ENCODE measurements around the gene MAMDC2.
A peak's percentile ranks its signal among the peaks of the same experiment; 100 is the strongest.
"Not testable (repeated sequence)": the region's sequence is repeated elsewhere in the genome, so short reads cannot be mapped to it uniquely, and the experiment has no call there.

Gene MAMDC2

GRCh38 chr9:70204743-70205142 lies 161.1 kb downstream of the MAMDC2 start:
- not testable (repeated sequence) for DNase-seq (ENCODE audit: low read depth)

- DNase-seq (ENCODE audit: low read depth) = no peak
Measured at GRCh38 chr9:70205366-70206020, 161.8 kb downstream of the MAMDC2 start.

DNA sequence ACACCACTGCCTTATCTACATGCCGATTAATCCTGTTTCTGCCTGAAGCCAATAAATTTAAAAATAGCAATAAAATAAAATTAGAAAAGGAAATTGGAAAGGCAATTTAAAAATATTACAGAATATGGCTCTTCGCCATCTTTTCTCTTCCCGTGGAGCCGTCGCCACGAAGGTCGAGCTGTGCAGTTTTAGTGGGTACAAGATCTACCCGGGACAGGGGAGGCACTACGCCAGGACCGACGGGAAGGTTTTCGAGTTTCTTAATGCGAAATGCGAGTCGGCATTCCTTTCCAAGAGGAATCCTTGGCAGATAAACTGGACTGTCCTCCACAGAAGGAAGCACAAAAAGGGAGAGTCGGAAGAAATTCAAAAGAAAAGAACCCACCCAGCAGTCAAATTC lies 173.4 kb downstream of the MAMDC2 start:
- no peak for DNase-seq (ENCODE audit: low read depth)

DNA sequence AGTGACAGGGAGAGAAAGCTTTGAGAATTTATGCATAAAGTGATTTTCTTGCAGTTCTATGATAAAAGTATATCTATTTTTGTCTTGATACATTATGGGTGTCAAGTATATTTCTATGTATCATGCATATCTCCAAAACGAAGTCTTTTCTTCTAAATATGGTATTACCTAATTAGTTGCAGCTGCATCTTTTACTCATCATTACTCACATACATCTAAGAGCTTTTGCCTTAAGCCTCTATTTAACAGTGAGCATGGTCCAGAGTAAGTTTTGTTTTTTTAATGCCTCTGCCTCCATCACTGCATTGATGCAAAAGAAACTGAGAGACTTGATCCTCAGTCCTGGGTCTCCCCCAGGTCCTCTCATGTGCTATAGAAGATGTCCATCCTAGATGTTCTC lies 175.1 kb downstream of the MAMDC2 start:
- no peak for DNase-seq (ENCODE audit: low read depth)

- DNase-seq (ENCODE audit: low read depth) = no peak
Measured at GRCh38 chr9:70220216-70220615, 176.6 kb downstream of the MAMDC2 start.

DNA sequence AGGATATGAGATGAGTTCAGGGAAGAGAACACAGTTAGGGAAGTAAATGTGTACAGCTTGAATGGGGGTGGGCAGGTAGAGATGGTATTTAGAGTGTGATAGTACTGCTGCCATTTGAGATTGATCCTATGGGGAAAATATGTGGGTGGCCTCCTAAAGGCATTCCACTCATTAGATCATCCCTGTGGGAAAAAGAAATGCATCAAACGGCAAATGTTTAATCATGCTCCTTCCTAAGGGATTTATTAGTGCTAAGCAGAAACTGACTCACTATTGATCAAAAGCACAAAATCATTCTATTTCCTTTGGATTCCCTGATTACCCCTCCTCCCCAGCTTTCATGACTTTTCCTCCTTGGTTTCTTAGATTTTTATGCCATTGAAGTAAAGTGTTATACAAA lies 178.7 kb downstream of the MAMDC2 start:
- no peak for DNase-seq (ENCODE audit: low read depth)

GRCh38 chr9:70228118-70228517 lies 184.5 kb downstream of the MAMDC2 start:
- DNase-seq (ENCODE audit: low read depth) = no peak

DNA sequence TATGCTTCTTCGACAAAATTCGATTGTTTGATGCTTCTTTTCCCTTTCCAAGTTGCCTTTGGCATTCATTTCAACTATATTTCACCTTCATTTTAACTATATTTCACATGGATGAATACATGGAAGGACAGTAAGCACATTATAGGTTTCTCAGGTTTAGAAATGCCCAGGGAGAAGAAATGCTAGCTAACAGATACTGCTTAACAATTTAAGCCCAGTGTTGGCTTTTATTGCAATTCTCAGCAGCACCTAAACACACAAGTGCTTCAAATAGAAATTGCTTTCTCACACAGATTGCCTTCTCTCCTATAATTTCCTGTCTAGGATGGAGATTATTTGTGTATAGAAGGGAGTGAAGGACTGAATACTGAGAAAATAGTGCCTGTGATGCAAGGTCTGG lies 185.0 kb downstream of the MAMDC2 start:
- no peak for DNase-seq (ENCODE audit: low read depth)

DNA sequence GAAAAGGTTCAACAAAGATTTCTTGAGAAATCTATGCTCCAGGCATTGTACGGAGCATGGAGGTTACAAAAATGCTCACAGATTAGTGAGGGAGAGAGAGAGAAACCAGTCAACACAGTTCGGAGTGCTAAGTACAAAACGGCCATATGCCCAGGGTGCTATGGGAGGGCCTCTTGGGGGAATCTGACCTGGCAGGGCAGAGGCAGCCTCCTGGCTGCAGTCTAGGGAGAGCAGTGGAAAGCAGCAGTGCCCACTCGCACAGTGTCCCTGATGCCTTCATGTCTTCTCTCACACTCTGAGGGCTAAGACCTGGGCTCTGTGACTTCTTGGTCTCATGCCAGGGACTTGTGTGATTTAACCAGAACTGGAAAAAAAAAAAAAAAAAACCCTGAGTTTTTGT lies 185.4 kb downstream of the MAMDC2 start:
- DNase-seq (ENCODE audit: low read depth) = no peak

DNA sequence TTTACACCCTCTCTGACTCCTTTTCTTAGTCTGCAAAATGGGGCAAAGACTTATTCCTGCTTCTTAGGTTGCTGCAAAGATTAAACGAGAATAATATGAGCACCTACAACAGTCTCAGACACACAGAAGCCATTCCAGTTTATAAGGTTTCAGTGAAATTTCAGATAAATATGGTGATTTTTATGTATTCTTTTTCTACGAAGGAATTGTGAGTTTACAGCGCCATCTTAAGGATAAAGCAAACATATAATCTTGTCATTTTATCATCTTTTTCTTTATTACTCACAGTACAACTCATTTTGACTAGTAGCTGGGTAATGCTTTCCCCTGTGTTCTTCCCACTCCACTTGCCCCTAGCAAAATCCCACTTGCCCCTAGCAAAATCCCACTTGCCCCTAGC lies 185.9 kb downstream of the MAMDC2 start:
- DNase-seq (ENCODE audit: low read depth) = no peak

DNA sequence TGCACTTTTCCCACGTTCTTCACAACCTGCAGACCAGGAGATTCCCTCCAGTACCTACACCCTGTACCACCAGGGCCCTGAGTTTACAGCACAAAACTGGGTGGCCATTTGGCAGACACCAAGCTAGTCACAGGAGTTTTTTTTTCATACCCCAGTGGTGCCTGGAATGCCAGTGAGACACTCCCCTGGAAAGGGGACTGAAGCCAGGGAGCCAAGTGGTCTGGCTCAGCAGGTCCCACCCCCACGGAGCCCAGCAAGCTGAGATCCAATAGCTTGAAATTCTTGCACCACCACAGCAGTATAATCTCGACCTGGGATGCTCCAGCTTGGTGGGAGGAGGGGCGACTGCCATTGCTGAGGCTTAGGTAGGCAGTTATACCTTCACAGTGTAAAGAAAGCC lies 188.8 kb downstream of the MAMDC2 start:
- no peak for DNase-seq (ENCODE audit: low read depth)

DNA sequence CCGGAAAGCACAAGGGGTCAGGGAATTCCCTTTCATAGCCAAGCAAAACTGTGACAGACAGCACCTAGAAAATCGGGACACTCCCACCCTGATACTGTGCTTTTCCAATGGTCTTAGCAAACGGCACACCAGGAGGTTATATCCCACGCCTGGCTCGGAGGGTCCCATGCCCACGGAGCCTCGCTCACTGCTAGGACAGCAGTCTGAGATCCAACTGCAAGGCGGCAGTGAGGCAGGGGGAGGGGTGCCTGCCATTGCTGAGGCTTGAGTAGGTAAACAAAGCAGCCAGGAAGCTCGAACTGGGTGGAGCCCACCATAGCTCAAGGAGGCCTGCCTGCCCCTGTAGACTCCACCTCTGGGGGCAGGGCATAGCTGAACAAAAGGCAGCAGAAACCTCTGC lies 190.6 kb downstream of the MAMDC2 start:
- not testable (repeated sequence) for DNase-seq (ENCODE audit: low read depth)

DNA sequence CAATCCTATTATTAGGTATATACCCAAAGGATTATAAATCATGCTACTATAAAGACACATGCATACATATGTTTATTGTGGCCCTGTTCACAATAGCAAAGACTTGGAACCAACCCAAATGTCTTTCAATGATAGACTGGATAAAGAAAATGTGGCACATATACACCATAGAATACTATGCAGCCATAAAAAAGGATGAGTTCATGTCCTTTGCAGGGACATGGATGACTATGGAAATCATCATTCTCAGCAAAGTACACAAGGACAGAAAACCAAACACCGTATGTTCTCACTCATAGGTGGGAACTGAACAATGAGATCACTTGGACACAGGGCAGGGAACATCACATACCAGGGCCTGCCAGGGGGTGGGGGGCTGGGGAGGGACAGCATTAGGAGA lies 202.3 kb downstream of the MAMDC2 start:
- DNase-seq (ENCODE audit: low read depth) = not testable (repeated sequence)

- DNase-seq (ENCODE audit: low read depth) = no peak
Measured at GRCh38 chr9:70250221-70250620, 206.6 kb downstream of the MAMDC2 start.

GRCh38 chr9:70255486-70255885 lies 211.8 kb downstream of the MAMDC2 start:
- no peak for DNase-seq (ENCODE audit: low read depth)

- DNase-seq (ENCODE audit: low read depth) = no peak
Measured at GRCh38 chr9:70256123-70256551, 212.5 kb downstream of the MAMDC2 start.

GRCh38 chr9:70257502-70257901 lies 213.9 kb downstream of the MAMDC2 start:
- DNase-seq (ENCODE audit: low read depth) = no peak

DNA sequence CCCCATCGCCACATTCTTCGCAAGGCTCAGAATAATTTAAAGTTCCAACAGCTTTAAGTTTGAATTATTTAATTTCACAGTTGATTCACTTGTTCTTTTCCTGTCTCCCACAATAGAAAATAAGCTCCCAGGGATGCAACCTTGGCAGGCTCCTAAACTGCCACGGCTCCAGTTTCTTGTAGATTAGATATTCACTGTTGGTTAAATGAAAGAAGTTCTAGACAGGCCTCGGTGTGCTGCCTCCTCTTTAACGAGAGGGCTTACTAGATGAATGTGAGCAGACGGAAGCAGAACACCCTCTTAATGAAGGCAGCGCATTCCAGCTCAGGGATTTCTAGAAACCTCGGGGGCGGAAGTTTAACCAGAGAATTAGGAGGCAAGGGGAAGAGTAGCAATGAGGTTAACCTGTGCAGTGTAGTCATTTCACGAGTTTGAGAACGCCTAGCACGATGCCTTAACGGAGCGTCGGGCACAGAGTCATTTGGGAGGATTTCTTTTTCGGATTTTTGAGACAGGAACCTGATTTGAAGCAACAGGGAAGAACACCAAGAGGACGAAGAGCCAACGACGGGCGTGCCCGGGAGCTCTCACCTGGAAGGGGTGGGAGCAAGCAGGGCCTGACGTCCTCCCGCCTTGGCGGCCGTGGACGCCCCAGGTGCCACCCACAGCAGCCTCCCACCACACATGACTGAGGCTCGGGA lies 214.5 kb downstream of the MAMDC2 start:
- no peak for DNase-seq (ENCODE audit: low read depth)

DNA sequence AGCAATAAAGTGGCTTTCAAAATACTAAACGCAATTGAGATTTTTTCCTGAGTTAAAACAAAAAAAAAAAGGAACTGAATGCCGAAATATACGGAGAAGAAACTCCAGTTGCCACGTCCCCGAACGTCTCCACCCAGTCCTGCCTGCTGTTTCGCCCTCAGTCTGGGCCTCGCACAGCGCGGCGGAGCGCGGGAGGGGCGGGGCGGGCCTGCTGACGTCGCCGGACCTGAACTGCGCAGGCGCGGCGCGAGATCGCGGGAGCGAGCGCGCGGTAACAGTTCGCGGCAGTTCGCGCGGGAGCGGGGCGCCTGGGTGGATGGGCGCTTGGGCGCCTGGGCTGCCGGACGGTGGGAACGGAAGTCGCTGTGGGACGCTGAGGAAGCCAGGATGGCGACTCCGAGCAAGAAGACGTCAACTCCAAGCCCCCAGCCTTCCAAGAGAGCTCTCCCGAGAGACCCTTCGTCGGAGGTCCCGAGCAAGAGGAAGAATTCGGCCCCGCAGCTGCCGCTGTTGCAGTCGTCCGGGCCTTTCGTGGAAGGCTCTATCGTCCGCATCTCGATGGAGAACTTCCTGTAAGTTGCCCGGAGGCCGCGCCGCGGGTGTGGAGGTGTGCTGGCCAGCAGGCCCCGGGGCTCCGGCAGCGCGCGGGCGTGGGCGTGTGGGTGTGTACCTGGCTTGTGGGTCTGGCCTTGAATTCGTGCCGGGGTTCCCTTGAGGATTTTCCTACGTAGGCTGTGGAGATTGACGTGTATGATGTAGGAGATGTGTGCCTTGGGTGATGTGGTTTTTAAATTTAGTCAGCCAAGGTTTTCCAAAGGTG lies 215.3 kb downstream of the MAMDC2 start, which contains the start of gene SMC5:
TSS of gene SMC5 (plus strand) at position 287 of the 820 bp plus-strand sequence. CDS start at position 388, 101 bp downstream.
- peak; percentile 82 for DNase-seq (ENCODE audit: low read depth)

DNA sequence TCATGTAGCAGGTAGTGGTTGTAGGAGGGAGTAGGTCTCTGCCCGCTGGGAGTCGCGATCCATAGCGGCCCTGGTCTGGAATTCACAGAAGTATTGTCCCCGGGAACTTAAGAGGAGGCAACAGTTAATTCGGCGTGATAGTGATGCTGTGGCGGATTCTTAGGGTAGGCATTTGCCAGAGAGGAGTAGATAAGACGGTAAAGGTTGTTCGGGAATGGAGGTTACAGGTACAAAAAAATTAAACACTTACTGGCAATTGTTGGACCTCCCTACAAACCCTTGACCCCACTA lies 215.8 kb downstream of the MAMDC2 start:
- DNase-seq (ENCODE audit: low read depth) = no peak

- no peak for DNase-seq (ENCODE audit: low read depth)
Measured at GRCh38 chr9:70260007-70260443, 216.4 kb downstream of the MAMDC2 start.

GRCh38 chr9:70260606-70261005 lies 217.0 kb downstream of the MAMDC2 start:
- no peak for DNase-seq (ENCODE audit: low read depth)
